SU-DHL-6 (cell line): ENCODE results near the gene STAT1.

Experiments
- H2AFZ ChIP-seq: fragments of 200-600 bp; sonication (generic); 2 replicates; pipeline ENCODE4 v1.6.1; 2014; ENCODE audit warnings: low read depth, mild to moderate bottlenecking, moderate library complexity, mixed read lengths, antibody characterized with exemption, low read length; ENCODE audit not compliant: severe bottlenecking
- H3F3A ChIP-seq: fragments of 200-600 bp; shearing (Covaris generic); 2 replicates; pipeline ENCODE4 v1.6.0; 2016; ENCODE audit warnings: antibody characterized with exemption, mild to moderate bottlenecking; ENCODE audit not compliant: insufficient read depth
- H3K27ac ChIP-seq: fragments of 200-600 bp; sonication (generic); 2 replicates; pipeline ENCODE4 v1.5.1; 2016; ENCODE audit warnings: low read depth, mild to moderate bottlenecking, low read length, moderate library complexity, mixed read lengths
- H3K27me3 ChIP-seq: fragments of 200-600 bp; sonication (generic), shearing (Covaris generic); 2 replicates; pipeline ENCODE4 v1.6.0; 2014; ENCODE audit warnings: mild to moderate bottlenecking, low read length
- H3K36me3 ChIP-seq: fragments of 200-600 bp; sonication (generic); 2 replicates; pipeline ENCODE4 v1.6.1; 2014; ENCODE audit warnings: mild to moderate bottlenecking, low read length, mixed read lengths
- H3K4me2 ChIP-seq: fragments of 300-600, 200-600 bp; shearing (Covaris generic), sonication (generic); 2 replicates; pipeline ENCODE4 v1.6.0; 2014; ENCODE audit warnings: low read length, low read depth, mild to moderate bottlenecking; ENCODE audit not compliant: poor library complexity, severe bottlenecking
- H3K4me3 ChIP-seq: fragments of 200-600 bp; sonication (generic); 2 replicates; pipeline ENCODE4 v1.5.1; 2014; ENCODE audit warnings: antibody characterized with exemption, low read length, mild to moderate bottlenecking, mixed read lengths; ENCODE audit not compliant: insufficient read depth, poor library complexity, severe bottlenecking
- H3K79me2 ChIP-seq: fragments of 200-600 bp; sonication (generic); 2 replicates; pipeline ENCODE4 v1.6.1; 2014; ENCODE audit warnings: mild to moderate bottlenecking, low read length, moderate library complexity; ENCODE audit not compliant: insufficient read depth
- H3K9ac ChIP-seq: fragments of 200-600 bp; sonication (generic); 2 replicates; pipeline ENCODE4 v1.7.0; 2014; ENCODE audit warnings: mild to moderate bottlenecking, low read length
- H3K9me2 ChIP-seq: fragments of 200-600 bp; sonication (generic); replicated peaks from 2 replicates; pipeline ENCODE4 v1.6.1; 2014; ENCODE audit warnings: low read length; ENCODE audit not compliant: insufficient read depth
- H3K9me3 ChIP-seq: fragments of 200-600 bp; sonication (generic); 2 replicates; pipeline ENCODE4 v1.6.1; 2014; ENCODE audit warnings: low read length, mixed read lengths; ENCODE audit not compliant: insufficient read depth
- H4K20me1 ChIP-seq: fragments of 200-600 bp; sonication (generic); 2 replicates; pipeline ENCODE4 v1.6.1; 2014; ENCODE audit warnings: low read depth, mild to moderate bottlenecking, antibody characterized with exemption, low read length, moderate library complexity, mixed read lengths
- EZH2phosphoT487 ChIP-seq: fragments of 200-600 bp; sonication (generic), shearing (Covaris generic); conservative IDR thresholded peaks from 2 replicates; pipeline ENCODE4 v1.6.1; 2018; ENCODE audit warnings: mild to moderate bottlenecking, antibody characterized with exemption, low read length, moderate library complexity, mixed read lengths
- TF ChIP-seq, protein P1 (sequence below): fragments of 200-600 bp; sonication (generic); IDR thresholded peaks from one replicate; pipeline ENCODE4 v1.5.1; 2017; ENCODE audit warnings: antibody characterized with exemption, mild to moderate bottlenecking, low read length, moderate library complexity; ENCODE audit not compliant: insufficient read depth, poor library complexity, severe bottlenecking

Gene STAT1

DNA sequence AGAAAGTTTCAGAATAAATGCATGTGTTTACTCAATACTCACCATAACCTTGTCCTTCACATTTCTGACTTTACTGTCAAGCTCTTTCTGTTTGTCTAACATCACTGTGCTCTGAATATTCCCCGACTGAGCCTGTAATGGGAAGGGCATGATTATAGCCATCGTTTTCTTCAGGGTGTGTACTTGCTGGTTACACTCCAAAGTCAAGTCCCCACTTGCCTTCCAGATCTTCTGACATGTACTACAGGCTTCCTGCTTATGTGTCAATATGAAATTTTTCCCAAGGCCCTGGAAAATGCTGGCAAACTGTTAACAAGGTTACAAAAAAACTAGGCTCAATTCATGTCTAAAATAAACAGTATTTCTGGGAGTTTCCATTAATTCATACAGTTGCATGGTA is 12.9 kb downstream of the STAT1 start:
- H3K36me3 ChIP-seq, result peaks cover 8% of the 10 kb centered on the region; the same call in 1 of the 2 replicates
- H3K9me2 ChIP-seq, result no peaks in the 10 kb centered on the region
- H3K27ac ChIP-seq, result no peak overlapping the region
- H3K9me3 ChIP-seq, result no peaks in the 10 kb centered on the region
- no peaks in the 10 kb centered on the region for H4K20me1 ChIP-seq
- H3K4me2 ChIP-seq, result no peak overlapping the region
- H2AFZ ChIP-seq, result no peak overlapping the region
- no peaks in the 10 kb centered on the region for H3K79me2 ChIP-seq
- no peaks in the 10 kb centered on the region for H3F3A ChIP-seq
- H3K4me3 ChIP-seq, result no peak overlapping the region
- no peaks in the 10 kb centered on the region for H3K27me3 ChIP-seq
- no peak overlapping the region for H3K9ac ChIP-seq
- TF ChIP-seq EZH2phosphoT487, result no peak

DNA sequence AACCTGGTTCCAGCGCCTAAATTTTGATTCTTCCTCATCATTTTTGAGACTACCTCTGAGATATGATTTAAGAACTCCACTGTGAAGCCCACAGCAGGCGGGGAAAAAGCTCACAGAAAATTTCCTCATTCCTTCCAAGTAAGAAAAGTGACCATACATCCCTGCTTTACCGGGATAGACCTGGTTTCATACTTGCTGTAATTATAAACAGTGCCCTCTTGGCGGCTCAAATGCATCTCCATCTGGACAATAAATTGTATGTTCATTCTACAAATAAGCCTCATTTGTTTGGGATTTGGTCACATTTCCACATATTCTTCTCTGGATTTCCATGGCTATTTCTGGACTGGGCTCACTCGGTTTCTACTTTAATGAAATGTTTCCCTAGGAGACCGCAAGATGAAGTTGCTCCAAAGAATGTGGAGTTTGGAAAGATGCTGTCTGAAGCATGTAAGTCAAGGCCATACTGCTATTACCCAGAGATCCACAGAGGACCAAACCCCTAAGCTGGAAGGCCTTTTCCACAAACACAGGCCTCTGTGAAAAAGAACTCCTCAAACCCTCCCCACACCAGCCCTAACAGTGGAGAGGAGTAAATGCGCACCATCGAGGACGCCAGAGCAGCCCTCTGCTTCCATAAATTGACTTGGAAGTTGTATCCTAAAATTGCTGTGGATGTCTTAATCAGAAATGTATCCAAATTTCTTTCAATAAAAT is 13.9 kb downstream of the STAT1 start:
- no peaks in the 10 kb centered on the region for H3K27me3 ChIP-seq
- H3K4me2 ChIP-seq, result no peak overlapping the region
- no peak overlapping the region for H3K27ac ChIP-seq
- H3K79me2 ChIP-seq, result no peaks in the 10 kb centered on the region
- peaks cover 9% of the 10 kb centered on the region; the same call in 1 of the 2 replicates for H3K36me3 ChIP-seq
- H4K20me1 ChIP-seq, result no peaks in the 10 kb centered on the region
- no peak for TF ChIP-seq EZH2phosphoT487
- TF ChIP-seq, protein P1, sequence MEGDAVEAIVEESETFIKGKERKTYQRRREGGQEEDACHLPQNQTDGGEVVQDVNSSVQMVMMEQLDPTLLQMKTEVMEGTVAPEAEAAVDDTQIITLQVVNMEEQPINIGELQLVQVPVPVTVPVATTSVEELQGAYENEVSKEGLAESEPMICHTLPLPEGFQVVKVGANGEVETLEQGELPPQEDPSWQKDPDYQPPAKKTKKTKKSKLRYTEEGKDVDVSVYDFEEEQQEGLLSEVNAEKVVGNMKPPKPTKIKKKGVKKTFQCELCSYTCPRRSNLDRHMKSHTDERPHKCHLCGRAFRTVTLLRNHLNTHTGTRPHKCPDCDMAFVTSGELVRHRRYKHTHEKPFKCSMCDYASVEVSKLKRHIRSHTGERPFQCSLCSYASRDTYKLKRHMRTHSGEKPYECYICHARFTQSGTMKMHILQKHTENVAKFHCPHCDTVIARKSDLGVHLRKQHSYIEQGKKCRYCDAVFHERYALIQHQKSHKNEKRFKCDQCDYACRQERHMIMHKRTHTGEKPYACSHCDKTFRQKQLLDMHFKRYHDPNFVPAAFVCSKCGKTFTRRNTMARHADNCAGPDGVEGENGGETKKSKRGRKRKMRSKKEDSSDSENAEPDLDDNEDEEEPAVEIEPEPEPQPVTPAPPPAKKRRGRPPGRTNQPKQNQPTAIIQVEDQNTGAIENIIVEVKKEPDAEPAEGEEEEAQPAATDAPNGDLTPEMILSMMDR, result no peak
- H2AFZ ChIP-seq, result no peak overlapping the region
- no peaks in the 10 kb centered on the region for H3K9me3 ChIP-seq
- no peaks in the 10 kb centered on the region for H3K9me2 ChIP-seq
- no peaks in the 10 kb centered on the region for H3F3A ChIP-seq
- no peak overlapping the region for H3K4me3 ChIP-seq
- no peak overlapping the region for H3K9ac ChIP-seq

DNA sequence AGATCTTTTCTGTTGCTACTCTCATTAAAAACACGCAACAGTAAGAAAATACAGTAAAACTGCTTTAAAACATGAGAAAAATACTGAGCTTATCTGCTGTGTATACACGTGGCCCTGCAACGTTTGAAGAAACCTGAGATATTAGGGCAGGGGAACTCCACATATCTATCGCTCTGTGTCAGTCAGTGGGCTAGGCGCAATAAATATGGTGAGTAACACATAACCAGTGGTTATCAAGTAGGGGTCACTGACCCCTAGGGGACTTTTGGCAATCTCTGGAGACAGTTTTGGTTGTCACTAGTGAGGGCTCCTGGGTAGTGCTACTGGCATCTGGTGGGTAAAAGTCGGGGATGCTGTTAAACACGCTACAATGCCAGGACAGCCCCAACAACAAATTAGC is 14.9 kb downstream of the STAT1 start:
- no peaks in the 10 kb centered on the region for H3F3A ChIP-seq
- H3K9ac ChIP-seq, result no peak overlapping the region
- TF ChIP-seq, protein P1, result no peak
- no peak for TF ChIP-seq EZH2phosphoT487
- no peak overlapping the region for H3K4me2 ChIP-seq
- H2AFZ ChIP-seq, result no peak overlapping the region
- no peaks in the 10 kb centered on the region for H3K79me2 ChIP-seq
- H3K27ac ChIP-seq, result no peak overlapping the region
- H3K9me3 ChIP-seq, result no peaks in the 10 kb centered on the region
- peaks cover 11% of the 10 kb centered on the region; the same call in 1 of the 2 replicates for H3K36me3 ChIP-seq
- no peaks in the 10 kb centered on the region for H4K20me1 ChIP-seq
- H3K9me2 ChIP-seq, result no peaks in the 10 kb centered on the region
- H3K27me3 ChIP-seq, result no peaks in the 10 kb centered on the region
- no peak overlapping the region for H3K4me3 ChIP-seq

DNA sequence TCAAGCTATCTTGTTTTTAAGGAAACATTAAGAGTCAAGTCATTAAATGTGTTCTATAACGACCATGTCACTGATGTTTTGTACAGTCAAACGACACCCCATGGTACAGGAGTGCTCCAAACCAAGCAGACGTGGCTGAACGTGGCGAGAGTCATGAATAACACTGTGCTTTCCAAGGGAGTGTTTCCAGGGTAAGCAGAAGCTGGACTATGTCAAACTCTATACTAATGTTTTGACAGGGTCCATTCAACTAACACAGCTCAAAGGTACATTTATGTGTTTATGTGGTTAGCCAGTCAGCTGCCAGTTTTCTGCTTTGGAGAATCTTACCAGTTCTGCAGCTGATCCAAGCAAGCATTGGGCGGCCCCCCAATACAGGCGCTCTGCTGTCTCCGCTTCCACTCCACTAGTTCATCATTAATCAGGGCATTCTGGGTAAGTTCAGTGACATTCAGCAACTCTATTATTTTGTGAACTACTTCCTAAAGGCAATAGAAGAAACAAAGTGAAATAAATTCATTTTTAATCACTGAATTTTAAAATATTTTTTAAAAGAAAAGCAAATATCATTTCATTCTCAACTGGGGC is 16.4 kb downstream of the STAT1 start:
- H4K20me1 ChIP-seq, result no peaks in the 10 kb centered on the region
- H3K9me3 ChIP-seq, result no peaks in the 10 kb centered on the region
- no peak overlapping the region for H3K4me2 ChIP-seq
- no peak overlapping the region for H3K9ac ChIP-seq
- no peaks in the 10 kb centered on the region for H3K27me3 ChIP-seq
- H3F3A ChIP-seq, result no peaks in the 10 kb centered on the region
- H3K27ac ChIP-seq, result no peak overlapping the region
- H2AFZ ChIP-seq, result no peak overlapping the region
- H3K79me2 ChIP-seq, result no peaks in the 10 kb centered on the region
- no peaks in the 10 kb centered on the region for H3K9me2 ChIP-seq
- H3K4me3 ChIP-seq, result no peak overlapping the region
- no peak for TF ChIP-seq EZH2phosphoT487
- TF ChIP-seq, protein P1, result no peak
- peaks cover 11% of the 10 kb centered on the region; the same call in 1 of the 2 replicates for H3K36me3 ChIP-seq
